HG03196 (cell line): ENCODE data around the gene NFAM1.

Source experiments
- ATAC-seq: cut with Tn5 transposase; IDR thresholded peaks from one replicate; pipeline ENCODE4 v1.9.1; 2021; ENCODE audit not compliant: unreplicated experiment

Gene NFAM1

DNA sequence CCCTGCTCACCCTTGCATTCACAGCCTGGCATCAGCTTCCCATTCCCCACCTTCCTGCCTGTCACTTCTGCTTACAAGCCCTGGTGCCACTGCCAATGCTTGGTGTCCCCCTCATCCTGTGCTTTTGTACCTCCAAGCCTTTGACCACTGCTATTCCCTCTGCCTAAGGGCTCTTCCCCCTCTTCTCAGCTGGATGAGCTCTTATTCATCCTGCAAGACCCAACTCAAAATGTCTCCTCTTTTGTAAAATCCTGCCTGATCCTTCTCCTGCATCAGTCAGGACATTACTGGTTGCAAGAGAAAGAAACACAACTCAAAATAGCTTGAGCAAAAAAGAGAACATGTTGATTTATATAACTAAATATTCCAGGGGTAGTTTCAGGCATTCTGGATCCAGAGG is 94.8 kb downstream of the NFAM1 start:
- no peak for ATAC-seq

DNA sequence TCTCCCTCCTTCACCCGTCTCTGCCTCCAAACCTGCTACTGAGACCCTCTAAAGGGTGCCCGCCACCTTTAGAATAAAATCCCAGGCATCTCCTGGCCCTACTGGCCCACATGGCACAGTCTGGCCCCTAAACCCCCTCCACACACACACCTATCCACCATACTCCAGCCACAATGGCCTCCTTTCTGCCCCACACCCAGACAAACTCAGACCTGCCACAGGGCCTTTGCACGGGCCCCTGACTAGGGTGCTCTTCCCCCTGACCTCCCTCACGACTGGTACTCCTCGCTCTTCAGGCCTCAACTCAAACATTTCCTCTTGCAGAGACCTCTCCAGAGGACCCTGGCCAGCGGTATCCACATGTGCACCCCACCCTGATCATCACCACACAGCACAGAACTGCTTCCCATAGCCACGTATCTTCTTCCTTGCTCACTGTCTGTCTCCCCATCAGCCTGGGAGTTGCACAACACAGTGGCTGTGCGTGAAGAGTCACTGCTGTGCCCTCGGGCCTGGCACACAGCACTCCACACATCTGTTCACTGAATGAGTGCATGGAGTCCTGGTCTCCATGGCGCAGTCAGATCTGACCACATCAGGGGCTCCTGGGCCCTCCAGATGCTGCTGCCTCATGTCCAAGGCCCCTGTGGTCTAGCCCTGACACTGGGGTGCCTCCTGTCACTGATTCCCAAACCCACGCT is 95.5 kb downstream of the NFAM1 start:
- ATAC-seq, result no peak

DNA sequence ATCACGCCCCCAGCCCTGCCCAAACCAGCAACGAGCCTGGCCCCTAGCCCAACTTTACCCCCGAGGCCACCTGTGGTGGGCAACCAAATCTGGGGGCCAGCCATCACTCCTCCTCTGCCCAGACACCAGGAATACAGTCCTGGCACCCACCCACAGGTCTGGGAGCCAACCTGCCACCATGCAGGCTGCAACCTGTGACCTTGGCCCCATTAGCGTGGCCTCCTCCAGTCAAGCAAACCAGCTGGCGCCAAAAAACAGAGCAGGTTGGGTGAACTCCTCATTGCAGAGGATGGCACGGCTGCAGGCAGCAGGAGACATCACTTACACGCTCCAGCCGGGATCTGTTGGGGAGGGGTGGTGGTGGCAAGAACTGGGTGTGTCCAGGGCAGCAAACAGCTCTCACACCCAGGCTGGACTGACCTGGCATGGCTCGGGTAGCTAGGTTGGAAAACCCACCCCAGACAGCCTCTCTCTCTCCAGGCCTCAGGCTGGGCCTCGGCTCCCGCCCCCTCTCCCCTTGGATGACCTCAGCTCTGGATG is 96.3 kb downstream of the NFAM1 start:
- ATAC-seq, result no peak

DNA sequence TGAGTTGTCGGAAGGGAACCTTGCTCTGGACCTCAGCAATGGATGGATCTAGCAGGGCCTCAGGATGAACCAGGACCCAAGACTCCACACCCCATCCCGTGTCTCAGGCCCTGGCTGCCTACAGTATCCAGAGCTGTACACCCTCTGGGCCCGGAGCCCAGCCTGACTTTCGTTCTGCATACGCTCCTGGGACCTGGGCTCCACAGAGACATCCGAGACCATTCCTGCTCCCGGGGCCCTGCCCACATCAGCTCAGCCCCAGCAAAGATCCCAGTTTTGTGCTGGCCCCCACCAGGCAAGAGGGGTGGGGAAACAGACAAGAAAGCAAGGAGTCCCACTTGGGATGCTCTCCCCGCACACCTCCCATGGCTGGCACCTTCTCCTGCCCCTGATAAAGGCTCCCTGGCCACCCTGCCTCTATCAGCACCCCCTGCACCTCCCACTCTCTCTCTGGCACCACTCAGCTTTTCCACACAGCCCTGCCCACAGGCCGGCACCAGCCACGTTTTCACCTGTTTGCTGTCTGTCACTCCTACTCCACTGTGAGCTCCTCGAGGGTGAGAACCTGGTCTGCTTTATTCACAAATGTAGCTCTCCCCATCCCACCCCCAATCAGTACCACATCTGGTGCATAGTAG is 97.2 kb downstream of the NFAM1 start:
- no peak for ATAC-seq

DNA sequence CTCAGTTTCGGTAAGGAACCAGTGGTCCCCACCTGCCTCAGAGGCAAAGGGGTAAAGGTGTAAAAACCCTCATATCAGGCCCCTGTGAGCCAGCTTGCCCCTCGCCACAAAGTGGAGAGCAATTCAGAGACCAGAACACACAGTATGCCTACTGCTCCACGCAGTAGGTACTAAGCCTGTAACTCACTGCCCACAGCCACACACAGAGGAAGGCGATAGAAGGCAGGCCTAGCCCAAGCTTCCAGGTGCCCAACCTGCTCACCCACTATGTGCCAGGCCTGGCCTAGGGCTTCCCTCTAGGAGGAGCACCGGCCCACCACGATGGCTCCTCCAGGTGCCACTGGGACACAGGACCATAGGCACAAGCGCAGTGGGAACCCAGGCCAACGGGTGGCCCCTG is 98.7 kb downstream of the NFAM1 start:
- ATAC-seq, result no peak

DNA sequence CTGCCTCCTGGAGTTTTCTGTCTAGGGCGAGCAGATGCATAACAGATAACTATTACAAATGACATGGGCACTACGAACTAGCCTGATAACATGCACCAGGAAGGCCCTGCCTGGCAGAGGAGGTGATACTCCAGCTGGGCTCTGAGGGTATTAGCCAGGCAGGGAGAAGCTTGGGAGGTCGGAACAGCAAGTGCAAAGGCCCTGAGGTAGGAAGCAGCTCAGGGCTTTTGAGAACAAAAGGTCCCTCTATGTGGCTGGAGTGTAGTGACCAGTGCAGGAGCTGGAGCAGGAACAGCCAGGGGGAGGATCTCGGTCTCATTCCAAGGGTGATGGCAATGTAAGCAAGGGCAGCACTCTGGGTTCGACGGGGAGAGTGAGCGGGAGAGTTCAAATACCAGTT is 100.1 kb downstream of the NFAM1 start:
- no peak for ATAC-seq

DNA sequence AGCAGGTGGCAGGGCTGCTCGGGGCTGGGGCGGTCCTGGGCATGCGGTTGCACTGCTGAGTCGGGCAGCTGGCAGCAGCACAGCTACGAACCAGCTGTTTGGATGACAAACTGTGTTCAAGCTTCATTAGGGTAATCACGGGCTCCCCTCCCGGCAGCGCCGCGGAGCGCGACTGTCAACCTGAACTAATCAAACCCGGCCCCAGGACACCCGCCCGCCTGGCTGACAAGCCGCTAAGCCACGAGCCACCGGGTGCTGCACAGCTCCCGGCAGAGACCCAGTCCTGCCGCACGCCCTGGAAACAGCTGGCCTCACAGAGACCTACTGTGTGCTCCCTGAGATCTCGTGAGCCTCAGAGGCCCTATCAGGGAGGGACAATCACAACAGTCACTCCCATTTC is 101.2 kb downstream of the NFAM1 start:
- no peak for ATAC-seq
